AG04450 (cell line): ENCODE results near the gene CNN3. TPM values are rescaled to one million over a fixed set of nuclear protein-coding genes. Genes with fewer than 3 reads are reported as not detected.

Source experiments
- CTCF ChIA-PET: fragments of 300-600, 350-600 bp; formaldehyde crosslinking; extraction: SDS; loops from one replicate; lab custom pipeline; 2022; ENCODE audit warnings: antibody characterized with exemption, inconsistent platforms; lab: Charles Lee
- POLR2A ChIA-PET: fragments of 350-600 bp; formaldehyde crosslinking; extraction: SDS; loops from one replicate; lab custom pipeline; 2021; ENCODE audit warnings: antibody characterized with exemption, inconsistent platforms; lab: Yijun Ruan, JAX
- DNase-seq: peaks from one replicate; pipeline ENCODE4 v3.0.0-alpha.2; 2011; ENCODE audit warnings: low read depth, low spot score
- H3K27ac ChIP-seq: one replicate; pipeline ENCODE4 v1.5.1; 2012; ENCODE audit warnings: low read depth, low read length, control low read depth
- H3K27me3 ChIP-seq: one replicate; pipeline ENCODE4 v1.6.0; 2012; ENCODE audit warnings: low read length; ENCODE audit not compliant: control insufficient read depth, insufficient read depth
- H3K4me3 ChIP-seq: 2 replicates; pipeline ENCODE4 v1.5.1; 2011; ENCODE audit warnings: mild to moderate bottlenecking, low read depth, low read length, control low read depth
- H3K9me3 ChIP-seq: 2 replicates; pipeline ENCODE4 v1.5.1; 2012; ENCODE audit warnings: low read length; ENCODE audit not compliant: control insufficient read depth, insufficient read depth
- CTCF ChIP-seq: IDR thresholded peaks from 2 replicates; pipeline ENCODE4 v1.5.1; 2011; ENCODE audit warnings: low read depth, low read length, control low read depth, inconsistent platforms
- polyA plus RNA-seq: library from polyadenylated mRNA; depleted of rRNA; stranded (reverse); fragments of >200 nt; gene quantifications from 2 replicates; pipeline ENCODE4 v1.2.3, GENCODE V29; 2011

Gene CNN3
- polyA plus RNA-seq, 1 experiment, result 438 TPM

GRCh38 chr1:94856004-94856403 lies 70.9 kb downstream of the CNN3 start:
- ChIA-PET CTCF (interaction anchor here (0.6 to 12.1 kb wide), 8 partner anchors 8 to 378 kb away, joined by 3 to 266 read pairs (median 5); partner anchors contain the start of gene RWDD3), POLR2A (no interaction called here)
- TF ChIP-seq CTCF, result no peak
- Histone ChIP-seq H3K9me3 (no peaks in the 10 kb centered on the region), H3K27ac (no peak overlapping the region), H3K27me3 (no peaks in the 10 kb centered on the region), H3K4me3 (no peak overlapping the region)
- no peak for DNase-seq

GRCh38 chr1:94855307-94855700 lies 71.6 kb downstream of the CNN3 start:
- Histone ChIP-seq H3K4me3 (no peak overlapping the region), H3K27me3 (no peaks in the 10 kb centered on the region), H3K9me3 (no peaks in the 10 kb centered on the region), H3K27ac (no peak overlapping the region)
- TF ChIP-seq CTCF, result no peak
- POLR2A ChIA-PET, result interaction anchor here (0.8 to 1.5 kb wide), 3 partner anchors 67 to 188 kb away, joined by 4 to 22 read pairs (median 5); no protein-coding TSS in a partner anchor
- no peak for DNase-seq
- CTCF ChIA-PET, result interaction anchor here (0.6 to 12.1 kb wide), 29 partner anchors 9 to 379 kb away, joined by 3 to 266 read pairs (median 5); partner anchors contain the start of gene RWDD3

DNA sequence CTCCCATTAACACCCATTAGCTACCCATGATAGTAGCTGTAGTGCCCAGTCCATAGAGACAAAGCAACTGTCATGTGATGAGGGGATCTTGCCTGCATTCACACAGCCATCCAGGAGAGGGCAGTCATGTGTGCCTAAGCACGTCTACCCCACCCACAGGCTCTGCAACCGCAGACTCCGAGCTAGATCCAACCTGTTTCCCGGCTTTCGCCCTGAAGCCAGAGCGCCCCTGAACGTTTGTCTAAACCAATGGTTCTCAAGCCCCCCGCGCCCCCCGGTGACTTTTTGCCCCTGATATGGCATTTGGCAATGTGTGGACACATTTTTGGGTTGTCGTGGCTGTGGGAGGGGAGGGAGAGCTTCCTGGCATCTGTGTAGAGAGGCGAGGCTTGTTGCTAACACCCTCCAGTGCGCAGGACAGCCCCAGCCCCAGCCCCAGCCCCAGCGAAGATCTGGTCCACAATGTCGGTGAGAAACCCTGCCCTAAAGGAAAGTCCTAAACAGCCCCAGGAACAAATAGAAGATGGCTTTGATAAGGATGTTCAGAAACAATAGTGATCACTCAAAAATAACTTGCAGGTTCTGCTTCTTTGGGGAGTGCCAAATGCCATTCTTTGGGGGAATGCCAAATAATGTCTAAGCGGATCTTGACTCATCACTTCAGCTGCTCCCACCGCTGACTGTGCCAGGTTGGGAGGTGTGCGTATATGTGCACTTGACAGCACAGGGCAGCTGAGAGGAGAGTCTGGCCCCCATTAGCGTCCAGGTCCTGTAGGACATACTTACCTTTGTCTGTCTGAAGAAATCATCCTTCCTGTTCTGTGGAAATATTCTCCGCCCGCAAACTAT lies 72.2 kb downstream of the CNN3 start:
- POLR2A ChIA-PET, result interaction anchor here (0.7 to 1.5 kb wide), 9 partner anchors 9 to 189 kb away, joined by 3 to 22 read pairs (median 4); partner anchors contain the start of gene CNN3

DNA sequence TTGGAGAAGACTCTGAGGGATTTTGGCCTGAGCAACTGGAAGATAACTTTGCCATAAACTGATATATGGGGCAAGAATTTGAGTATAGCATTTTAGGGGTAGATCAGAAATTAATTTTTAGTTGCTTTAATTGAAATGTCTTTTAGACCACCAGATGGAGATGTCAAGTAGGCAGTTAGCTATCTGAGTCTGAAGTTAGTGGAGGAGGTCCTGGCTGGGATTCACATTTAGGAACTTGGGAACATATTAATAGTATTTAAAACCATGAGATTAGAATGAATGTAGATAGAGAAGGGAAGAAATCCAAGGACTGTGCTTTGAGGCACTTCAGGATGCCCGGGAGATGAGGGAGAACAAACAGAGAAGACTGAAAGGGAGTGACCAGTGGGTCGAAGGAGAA lies 74.1 kb downstream of the CNN3 start:
- no peak overlapping the region for H3K27ac ChIP-seq
- ChIA-PET CTCF (interaction anchor here (9.0 to 12.1 kb wide), 2 partner anchors 188 to 192 kb away, joined by 192 to 266 read pairs; no protein-coding TSS in a partner anchor), POLR2A (no interaction called here)
- TF ChIP-seq CTCF, result peak; percentile 31; the same call in 1 of the 2 replicates
- no peak overlapping the region for H3K4me3 ChIP-seq
- DNase-seq, result no peak
- no peaks in the 10 kb centered on the region for H3K27me3 ChIP-seq
- H3K9me3 ChIP-seq, result no peaks in the 10 kb centered on the region

More for the DNA sequence above, 72.2 kb downstream of the CNN3 start:
- Histone ChIP-seq H3K4me3 (peak overlapping the region; percentile 58), H3K9me3 (no peaks in the 10 kb centered on the region), H3K27me3 (no peaks in the 10 kb centered on the region), H3K27ac (peak overlapping the region; percentile 69)
- TF ChIP-seq CTCF, result peak; percentile 96
- CTCF ChIA-PET, result interaction anchor here (0.5 to 12.1 kb wide), 73 partner anchors 9 to 500 kb away, joined by 3 to 266 read pairs (median 5); partner anchors contain the start of genes RWDD3 and SLC44A3
- DNase-seq, result peak; percentile 83
